GM23338 (cell line): ENCODE results near the gene ETFA. TPM values are rescaled to one million over a fixed set of nuclear protein-coding genes. Genes with fewer than 3 reads are reported as not detected.
A peak's percentile ranks its signal among the peaks of the same experiment; 100 is the strongest.

Source experiments
- ATAC-seq: fragments of 200-7000 bp; cut with Tn5 transposase; 3 replicates; pipeline ENCODE4 v1.9.1; 2020
- DNase-seq: peaks from one replicate; pipeline ENCODE4 v3.0.0-alpha.2; 2015; ENCODE audit warnings: low spot score
- H2AFZ ChIP-seq: fragments of 200-600 bp; sonication (generic); 2 replicates; pipeline ENCODE4 v1.8.0; 2016; ENCODE audit warnings: antibody characterized with exemption, mild to moderate bottlenecking, moderate library complexity
- H3F3A ChIP-seq: fragments of 200-600 bp; sonication (generic); replicated peaks from 2 replicates; pipeline ENCODE4 v1.8.0; 2017; ENCODE audit warnings: antibody characterized with exemption, mixed run types, low read depth
- H3K27ac ChIP-seq: fragments of 200-600 bp; sonication (generic); 2 replicates; pipeline ENCODE4 v1.6.1; 2016; ENCODE audit warnings: low read depth
- H3K27me3 ChIP-seq: fragments of 200-600 bp; sonication (generic); 2 replicates; pipeline ENCODE4 v1.8.0; 2016; ENCODE audit warnings: mild to moderate bottlenecking, mixed run types, moderate library complexity; ENCODE audit not compliant: insufficient read depth
- H3K36me3 ChIP-seq: fragments of 200-600 bp; sonication (generic); 2 replicates; pipeline ENCODE4 v1.8.0; 2016; ENCODE audit warnings: mild to moderate bottlenecking; ENCODE audit not compliant: insufficient read depth
- H3K4me1 ChIP-seq: fragments of 200-600 bp; sonication (generic); 2 replicates; pipeline ENCODE4 v1.8.0; 2016; ENCODE audit warnings: mild to moderate bottlenecking, moderate library complexity; ENCODE audit not compliant: insufficient read depth
- H3K4me2 ChIP-seq: fragments of 200-600 bp; sonication (generic); 2 replicates; pipeline ENCODE4 v1.7.1; 2017; ENCODE audit warnings: mixed run types
- H3K4me3 ChIP-seq: fragments of 200-600 bp; sonication (generic); 2 replicates; pipeline ENCODE4 v1.6.1; 2016; ENCODE audit warnings: mixed run types
- H3K79me2 ChIP-seq: fragments of 200-600 bp; sonication (generic); replicated peaks from 2 replicates; pipeline ENCODE4 v1.8.0; 2017; ENCODE audit warnings: mild to moderate bottlenecking; ENCODE audit not compliant: insufficient read depth
- H3K9me2 ChIP-seq: fragments of 200-600 bp; sonication (generic); 2 replicates; pipeline ENCODE4 v1.8.0; 2017; ENCODE audit not compliant: insufficient read depth
- H4K20me1 ChIP-seq: fragments of 200-600 bp; sonication (generic); replicated peaks from 2 replicates; pipeline ENCODE4 v1.8.0; 2017; ENCODE audit warnings: mild to moderate bottlenecking; ENCODE audit not compliant: insufficient read depth
- H3K27ac Mint-ChIP-seq: 2 replicates; pipeline ENCODE4 v1.8.0; 2020; ENCODE audit warnings: inconsistent platforms, mild to moderate bottlenecking, moderate library complexity, mixed read lengths
- H3K27me3 Mint-ChIP-seq: 3 replicates; pipeline ENCODE4 v1.8.0; 2022; ENCODE audit warnings: low read depth, mild to moderate bottlenecking, moderate library complexity, mixed read lengths, inconsistent platforms; ENCODE audit not compliant: insufficient read depth, poor library complexity
- H3K36me3 Mint-ChIP-seq: 3 replicates; pipeline ENCODE4 v1.8.0; 2021; ENCODE audit warnings: low read depth, mild to moderate bottlenecking, inconsistent platforms, moderate library complexity, mixed read lengths
- H3K4me1 Mint-ChIP-seq: 3 replicates; pipeline ENCODE4 v1.8.0; 2020; ENCODE audit warnings: mild to moderate bottlenecking, inconsistent platforms, mixed read lengths
- H3K4me3 Mint-ChIP-seq: 3 replicates; pipeline ENCODE4 v1.8.0; 2021; ENCODE audit warnings: moderate library complexity, mild to moderate bottlenecking, inconsistent platforms, mixed read lengths
- H3K9me3 Mint-ChIP-seq: 3 replicates; pipeline ENCODE4 v1.8.0; 2020; ENCODE audit warnings: moderate library complexity, mild to moderate bottlenecking, inconsistent platforms, mixed read lengths
- CREB1 ChIP-seq: fragments of 250-450 bp; sonication (Bioruptor Pico); IDR thresholded peaks from 2 replicates; pipeline ENCODE4 v1.5.0; 2020; ENCODE audit warnings: low read depth, mild to moderate bottlenecking, moderate library complexity
- CTCF ChIP-seq, 2 experiments: fragments of 200-600 bp in 1 of 2; sonication (generic) in 1 of 2; conservative IDR thresholded peaks; 2 replicates each; pipeline versions ENCODE4 v1.5.1 to v1.6.1; 2016 to 2017; ENCODE audit warnings: antibody characterized with exemption in 2 of 2, low read depth in 2 of 2, mild to moderate bottlenecking in 2 of 2, moderate library complexity in 1 of 2
- EZH2 ChIP-seq: fragments of 200-600 bp; sonication (generic); IDR thresholded peaks from one replicate; pipeline ENCODE4 v1.8.0; 2017; ENCODE audit warnings: antibody characterized with exemption, mild to moderate bottlenecking, low read depth; ENCODE audit not compliant: unreplicated experiment
- POLR2AphosphoS5 ChIP-seq: IDR thresholded peaks from 2 replicates; pipeline ENCODE4 v1.6.1; 2016; ENCODE audit warnings: antibody characterized with exemption, low read depth
- ZNF331 ChIP-seq: fragments of 250-450 bp; sonication (Bioruptor Pico); IDR thresholded peaks from 2 replicates; pipeline ENCODE4 v1.5.0; 2020; ENCODE audit warnings: low read depth, mild to moderate bottlenecking, moderate library complexity
- ZNF462 ChIP-seq: fragments of 250-450 bp; sonication (Bioruptor Pico); IDR thresholded peaks from 2 replicates; pipeline ENCODE4 v1.5.0; 2020; ENCODE audit warnings: mild to moderate bottlenecking, moderate library complexity
- polyA plus RNA-seq: library from polyadenylated mRNA; unstranded; fragments of >200 nt; fragmentation: Nextera tagmentation; extraction: Ambion mirVana; gene quantifications from 2 replicates; pipeline ENCODE4 v1.2.1, GENCODE V29; 2016
- total RNA-seq: library from RNA; depleted of rRNA; stranded (reverse); fragments of >200 nt; shearing (Covaris generic); gene quantifications from 2 replicates; pipeline ENCODE4 v1.2.3, GENCODE V29; 2014

Gene ETFA
- total and polyA plus RNA-seq, 2 experiments from 2014 or later: 52.9 to 69.1 TPM

GRCh38 chr15:76337059-76337695, 25.9 kb upstream of the ETFA start:
- no peak overlapping the region for H3K27ac Mint-ChIP-seq
- H3K27me3 ChIP-seq: peaks cover 85% of the 10 kb centered on the region
- peaks cover 31% of the 10 kb centered on the region for H3K4me1 ChIP-seq
- H3F3A ChIP-seq: peaks cover 8% of the 10 kb centered on the region
- no peaks in the 10 kb centered on the region for H3K36me3 ChIP-seq
- peak overlapping the region; percentile 50 for H3K4me3 ChIP-seq
- no peaks in the 10 kb centered on the region for H3K9me2 ChIP-seq
- H3K36me3 Mint-ChIP-seq: peaks cover 2% of the 10 kb centered on the region; the same call in 2 of the 3 replicates
- DNase-seq: peak; percentile 22
- H3K27me3 Mint-ChIP-seq: peaks cover 88% of the 10 kb centered on the region
- peak overlapping the region; percentile 71 for H3K4me2 ChIP-seq
- no peak for ATAC-seq
- peaks cover 44% of the 10 kb centered on the region for H3K4me1 Mint-ChIP-seq
- TF ChIP-seq EZH2 (peak; percentile 82), CTCF (conservative IDR thresholded peaks at IDR 0.05; ENCODE audit: low read depth in 2 of 2) (no peak), ZNF331 (CRISPR knock-in tag) (no peak)
- H2AFZ ChIP-seq: peak overlapping the region; percentile 91
- H3K79me2 ChIP-seq: no peaks in the 10 kb centered on the region
- peaks cover 10% of the 10 kb centered on the region for H4K20me1 ChIP-seq
- peaks cover 12% of the 10 kb centered on the region for H3K9me3 Mint-ChIP-seq
- H3K27ac ChIP-seq: no peak overlapping the region
- peak overlapping the region; percentile 83 for H3K4me3 Mint-ChIP-seq

GRCh38 chr15:76336254-76337058, 25.2 kb upstream of the ETFA start, which contains the start of gene ISL2:
ISL2 (plus strand) TSS chr15:76336773; CDS start chr15:76336884, 111 bp downstream.
- Histone ChIP-seq H2AFZ (peak within 1 kb of the TSS; percentile 91), H3K79me2 (no peaks in the 10 kb centered on the region), H3K4me1 (peaks cover 31% of the 10 kb centered on the region), H4K20me1 (peaks cover 10% of the 10 kb centered on the region), H3K4me3 (peak within 1 kb of the TSS; percentile 52), H3K36me3 (no peaks in the 10 kb centered on the region), H3K27me3 (peaks cover 78% of the 10 kb centered on the region), H3K4me2 (peak within 1 kb of the TSS; percentile 80), H3K9me2 (no peaks in the 10 kb centered on the region), H3K27ac (peak within 1 kb of the TSS; percentile 90), H3F3A (peaks cover 8% of the 10 kb centered on the region)
- Mint-ChIP-seq H3K27me3 (peaks cover 83% of the 10 kb centered on the region), H3K9me3 (peaks cover 5% of the 10 kb centered on the region), H3K36me3 (peaks cover 2% of the 10 kb centered on the region; the same call in 2 of the 3 replicates), H3K4me1 (peaks cover 39% of the 10 kb centered on the region), H3K4me3 (peak within 1 kb of the TSS; percentile 83), H3K27ac (peak within 1 kb of the TSS; percentile 93)
- DNase-seq (peak; percentile 97), ATAC-seq (peak; percentile 36)
- TF ChIP-seq CREB1 (CRISPR knock-in tag) (peak; percentile 94), CTCF (conservative IDR thresholded peaks at IDR 0.05; ENCODE audit: low read depth in 2 of 2) (no peak), POLR2AphosphoS5 (peak; percentile 88), ZNF462 (CRISPR knock-in tag) (no peak), ZNF331 (CRISPR knock-in tag) (no peak), EZH2 (peak; percentile 95)
